Prostate gland (tissue), 2 donors: ENCODE measurements around the gene PROX1. TPM values are rescaled to one million over a fixed set of nuclear protein-coding genes. Genes with fewer than 3 reads are reported as not detected.

Source experiments
- DNase-seq: peaks from one replicate; pipeline ENCODE4 v3.0.0-alpha.2; 2019; ENCODE audit warnings: low spot score
- H3K27ac ChIP-seq, 2 donors: fragments of 200-600 bp; sonication (generic); 2 replicates each; pipeline ENCODE4 v1.5.1; 2017 to 2019
- H3K27me3 ChIP-seq: fragments of 200-600 bp; sonication (generic); replicated peaks from 2 replicates; pipeline ENCODE4 v1.5.1; 2019; ENCODE audit not compliant: insufficient read depth
- H3K36me3 ChIP-seq, 2 donors: fragments of 200-600 bp; sonication (generic); 1 replicate in 1 of 2; 2 replicates in 1 of 2; pipeline versions ENCODE4 v1.5.1 to v1.8.1; 2017 to 2019
- H3K4me1 ChIP-seq: fragments of 200-600 bp; sonication (generic); replicated peaks from 2 replicates; pipeline ENCODE4 v1.5.1; 2019
- H3K4me3 ChIP-seq, 2 donors: fragments of 200-600 bp; sonication (generic); 2 replicates each; pipeline ENCODE4 v1.5.1; 2017 to 2019
- H3K9me3 ChIP-seq: fragments of 200-600 bp; sonication (generic); 2 replicates; pipeline ENCODE4 v1.5.1; 2017
- CTCF ChIP-seq, 4 experiments: fragments of 200-600 bp in 2 of 4; fragments of 450-650 bp in 2 of 4; sonication (generic) in 2 of 4; IDR thresholded peaks; 1 replicate in 3 of 4; 2 replicates in 1 of 4; pipeline ENCODE4 v1.5.1; 2016 to 2019; ENCODE audit warnings: antibody characterized with exemption in 4 of 4, mild to moderate bottlenecking in 2 of 4, moderate library complexity in 2 of 4
- POLR2A ChIP-seq: fragments of 450-650 bp; IDR thresholded peaks from one replicate; pipeline ENCODE4 v1.6.1; 2016; ENCODE audit warnings: antibody characterized with exemption, mild to moderate bottlenecking
- POLR2AphosphoS5 ChIP-seq: sonication (generic); formaldehyde crosslinking; IDR thresholded peaks from one replicate; pipeline ENCODE4 v1.6.1; 2017; ENCODE audit warnings: antibody characterized with exemption
- WGBS: methylation state at CpG from one replicate; pipeline ENCODE4 v1.1.5; 2018; 5-methylcytosine and 5-hydroxymethylcytosine counted together
- intact Hi-C: fragments of 100-400 bp; cut with DNase I; formaldehyde crosslinking; loops from one replicate; pipeline ENCODE4 v1.14.2; 2022
- total RNA-seq, 2 donors: library from RNA; depleted of rRNA; stranded (reverse); fragments of >200 nt; gene quantifications; one replicate each; pipeline ENCODE4 v1.1.0, GENCODE V29; 2016

Gene PROX1
- total RNA-seq, 2 donors from 2014 or later, result 1.1 to 6.2 TPM

- no peak overlapping the region for H3K27ac ChIP-seq
- DNase-seq, result no peak
- no peak overlapping the region for H3K4me3 ChIP-seq
- H3K4me1 ChIP-seq, result no peaks in the 10 kb centered on the region
- H3K9me3 ChIP-seq, result no peaks in the 10 kb centered on the region
- intact Hi-C loops, result no loop called here
- TF ChIP-seq POLR2A, result no peak
- TF ChIP-seq CTCF (IDR thresholded peaks at IDR 0.05), result no peak
- TF ChIP-seq POLR2AphosphoS5, result no peak
- 71% methylated on average over 13 of the region's 13 CpGs for WGBS
- no peaks in the 10 kb centered on the region for H3K36me3 ChIP-seq
- H3K27me3 ChIP-seq, result no peaks in the 10 kb centered on the region
Measured at GRCh38 chr1:214019499-214019898, 31.7 kb downstream of the PROX1 start.

GRCh38 chr1:214021321-214021720 is 33.5 kb downstream of the PROX1 start:
- TF ChIP-seq POLR2A (no peak), CTCF (IDR thresholded peaks at IDR 0.05) (no peak), POLR2AphosphoS5 (no peak)
- Histone ChIP-seq H3K36me3 (no peaks in the 10 kb centered on the region), H3K4me1 (no peaks in the 10 kb centered on the region), H3K4me3 (no peak overlapping the region), H3K27me3 (no peaks in the 10 kb centered on the region), H3K9me3 (no peaks in the 10 kb centered on the region), H3K27ac (no peak overlapping the region)
- intact Hi-C loops, result no loop called here
- DNase-seq, result no peak
- 90% methylated on average over 3 of the region's 3 CpGs for WGBS

- Histone ChIP-seq H3K27me3 (no peaks in the 10 kb centered on the region), H3K4me3 (no peak overlapping the region), H3K27ac (no peak overlapping the region), H3K4me1 (no peaks in the 10 kb centered on the region), H3K9me3 (no peaks in the 10 kb centered on the region), H3K36me3 (no peaks in the 10 kb centered on the region)
- WGBS, result 89% methylated on average over 5 of the region's 5 CpGs
- intact Hi-C loops, result no loop called here
- no peak for DNase-seq
- TF ChIP-seq POLR2AphosphoS5, result no peak
- no peak for TF ChIP-seq POLR2A
- TF ChIP-seq CTCF (IDR thresholded peaks at IDR 0.05), result no peak
Measured at GRCh38 chr1:214022229-214022791, 34.5 kb downstream of the PROX1 start.

GRCh38 chr1:214022810-214023425 is 35.1 kb downstream of the PROX1 start:
- H3K27me3 ChIP-seq, result no peaks in the 10 kb centered on the region
- H3K9me3 ChIP-seq, result no peaks in the 10 kb centered on the region
- intact Hi-C loops, result no loop called here
- no peaks in the 10 kb centered on the region for H3K4me1 ChIP-seq
- TF ChIP-seq POLR2AphosphoS5 (no peak), POLR2A (no peak), CTCF (IDR thresholded peaks at IDR 0.05) (no peak)
- no peaks in the 10 kb centered on the region for H3K36me3 ChIP-seq
- no peak overlapping the region for H3K4me3 ChIP-seq
- 76% methylated on average over 2 of the region's 2 CpGs for WGBS
- no peak overlapping the region for H3K27ac ChIP-seq
- no peak for DNase-seq

GRCh38 chr1:214026985-214027384 is 39.2 kb downstream of the PROX1 start:
- no peaks in the 10 kb centered on the region for H3K36me3 ChIP-seq
- H3K27ac ChIP-seq, result no peak overlapping the region
- H3K27me3 ChIP-seq, result no peaks in the 10 kb centered on the region
- H3K4me1 ChIP-seq, result no peaks in the 10 kb centered on the region
- WGBS, result 81% methylated on average over 5 of the region's 5 CpGs
- no peak overlapping the region for H3K4me3 ChIP-seq
- intact Hi-C loops, result no loop called here
- TF ChIP-seq CTCF (IDR thresholded peaks at IDR 0.05) (no peak), POLR2AphosphoS5 (no peak), POLR2A (no peak)
- DNase-seq, result no peak
- H3K9me3 ChIP-seq, result no peaks in the 10 kb centered on the region
